GM12801 (cell line): Measurements from ENCODE around the gene ODR4.

Experiments
- TF ChIP-seq, protein P1 (sequence below): IDR thresholded peaks from one replicate; pipeline ENCODE4 v1.5.1; 2011; ENCODE audit warnings: control low read depth; ENCODE audit not compliant: insufficient read length; ENCODE audit errors: extremely low read depth

ODR4 gene

DNA sequence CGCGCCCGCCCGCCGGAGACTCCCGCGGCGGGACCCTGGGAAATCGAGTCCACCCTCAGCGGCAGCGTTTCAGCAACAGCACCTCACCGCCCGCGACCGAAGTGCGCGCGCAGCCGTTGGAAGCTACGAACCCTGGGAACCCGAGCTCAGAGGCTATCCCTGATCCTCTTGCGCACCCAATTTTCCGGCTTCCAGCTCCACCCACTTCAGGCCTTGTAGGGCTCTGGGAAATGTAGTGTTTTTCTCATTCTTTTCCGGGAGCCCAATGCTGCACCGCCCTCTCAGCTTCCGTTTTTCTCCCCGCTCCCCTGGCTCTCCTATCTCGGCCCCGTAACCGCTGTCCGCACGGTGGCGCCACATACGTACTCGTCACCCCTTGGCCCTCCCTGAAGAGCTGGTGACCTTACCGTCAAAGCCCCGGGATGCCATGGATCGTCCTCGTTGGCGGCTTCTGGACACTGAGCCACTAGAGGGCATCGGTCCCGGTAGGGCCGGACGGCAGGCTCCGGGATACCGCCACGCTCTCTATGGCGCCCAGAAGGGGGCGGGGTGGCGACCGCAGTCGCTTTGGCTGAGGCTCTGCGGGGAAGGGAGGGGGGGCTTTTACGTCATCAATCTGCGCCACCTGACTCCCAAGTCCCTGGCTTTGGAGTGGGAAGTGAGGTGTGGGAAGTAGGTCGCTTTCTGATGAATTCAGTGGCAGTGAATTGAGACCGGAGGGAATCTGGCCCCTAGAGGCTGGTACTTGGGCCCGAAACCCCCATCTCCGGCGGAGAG, at the start of gene ODR4, which contains the start of gene TPR:
Gene ODR4, plus strand, starts transcription at position 687 of the 777 bp plus-strand sequence. CDS start 3,948 bp downstream, outside the sequence.
Gene TPR, minus strand, starts transcription at position 102 of the 777 bp plus-strand sequence. CDS start 225 bp downstream, outside the sequence.
- TF ChIP-seq, protein P1, sequence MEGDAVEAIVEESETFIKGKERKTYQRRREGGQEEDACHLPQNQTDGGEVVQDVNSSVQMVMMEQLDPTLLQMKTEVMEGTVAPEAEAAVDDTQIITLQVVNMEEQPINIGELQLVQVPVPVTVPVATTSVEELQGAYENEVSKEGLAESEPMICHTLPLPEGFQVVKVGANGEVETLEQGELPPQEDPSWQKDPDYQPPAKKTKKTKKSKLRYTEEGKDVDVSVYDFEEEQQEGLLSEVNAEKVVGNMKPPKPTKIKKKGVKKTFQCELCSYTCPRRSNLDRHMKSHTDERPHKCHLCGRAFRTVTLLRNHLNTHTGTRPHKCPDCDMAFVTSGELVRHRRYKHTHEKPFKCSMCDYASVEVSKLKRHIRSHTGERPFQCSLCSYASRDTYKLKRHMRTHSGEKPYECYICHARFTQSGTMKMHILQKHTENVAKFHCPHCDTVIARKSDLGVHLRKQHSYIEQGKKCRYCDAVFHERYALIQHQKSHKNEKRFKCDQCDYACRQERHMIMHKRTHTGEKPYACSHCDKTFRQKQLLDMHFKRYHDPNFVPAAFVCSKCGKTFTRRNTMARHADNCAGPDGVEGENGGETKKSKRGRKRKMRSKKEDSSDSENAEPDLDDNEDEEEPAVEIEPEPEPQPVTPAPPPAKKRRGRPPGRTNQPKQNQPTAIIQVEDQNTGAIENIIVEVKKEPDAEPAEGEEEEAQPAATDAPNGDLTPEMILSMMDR, result no peak

DNA sequence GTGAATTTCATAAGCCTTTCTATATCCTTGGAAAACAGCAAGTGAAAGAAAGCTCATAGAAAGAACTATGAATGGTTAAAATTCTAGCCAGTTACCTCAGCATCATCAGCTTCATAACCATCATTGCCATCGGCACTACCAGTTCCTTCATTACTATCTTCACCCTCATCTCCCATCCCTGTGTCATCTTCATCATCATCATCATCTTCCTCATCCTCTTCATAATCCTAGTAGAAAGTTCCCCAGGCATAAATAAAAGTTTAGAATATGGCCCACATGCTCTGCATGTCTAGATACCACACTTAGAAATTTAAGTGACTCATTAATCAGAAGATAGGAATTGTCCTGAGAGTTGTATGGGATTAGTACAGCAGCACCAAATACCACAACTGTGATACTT, 49.6 kb upstream of the ODR4 start:
- TF ChIP-seq, protein P1, result no peak

DNA sequence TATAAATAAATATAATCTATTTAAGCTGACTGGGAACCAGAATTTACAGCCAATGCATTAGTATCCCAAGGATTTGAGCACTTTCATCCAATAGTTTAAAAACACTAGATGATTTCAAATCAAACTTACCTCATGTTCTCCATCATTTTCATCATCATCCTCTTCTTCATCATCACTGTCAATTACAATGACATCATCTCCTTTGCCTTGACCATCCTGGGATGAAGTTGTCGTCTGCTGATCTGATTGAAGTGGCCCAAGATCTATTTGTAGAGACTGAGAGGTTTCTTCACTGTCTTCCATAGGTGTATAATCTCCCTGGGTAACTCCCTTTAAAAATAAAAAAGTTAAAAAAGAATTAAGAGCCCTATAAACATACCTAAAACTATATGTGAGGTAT, 48.3 kb upstream of the ODR4 start:
- TF ChIP-seq, protein P1, result no peak

DNA sequence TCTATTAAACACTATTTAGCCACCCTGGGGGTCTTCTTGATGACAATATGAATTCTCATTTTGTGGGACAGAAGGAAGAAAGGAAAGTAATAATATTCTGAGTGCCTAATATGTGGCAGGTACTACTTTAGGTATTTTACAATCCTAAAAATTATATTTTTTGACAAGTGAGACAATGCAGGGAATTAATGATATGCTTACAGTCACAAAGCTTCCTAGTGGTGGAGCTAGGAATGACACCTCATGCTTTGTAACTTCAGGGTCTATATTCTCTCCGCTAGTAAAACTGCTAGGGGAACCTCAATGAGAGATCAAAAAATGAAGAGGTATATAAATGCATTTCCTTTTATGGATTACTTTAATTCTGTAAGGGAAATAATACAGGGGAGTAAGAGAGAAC, 44.9 kb upstream of the ODR4 start:
- TF ChIP-seq, protein P1, result no peak

DNA sequence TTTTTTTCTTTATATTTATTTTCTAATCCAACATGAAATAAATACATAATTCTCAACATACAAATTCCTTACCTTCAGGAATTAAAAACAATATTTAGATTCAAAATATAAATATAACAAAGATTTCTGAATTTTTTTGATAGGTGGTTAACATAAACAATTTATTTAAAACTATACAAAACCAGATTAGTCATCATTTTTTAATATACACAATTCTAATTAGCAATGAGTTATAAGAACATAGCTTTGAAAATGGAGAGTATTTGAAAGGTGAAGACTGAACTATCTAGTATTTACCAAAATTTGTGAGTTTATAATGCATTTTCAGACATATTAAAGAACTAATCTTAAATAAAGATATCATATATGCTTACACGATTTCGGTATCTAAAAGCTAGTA, 38.1 kb upstream of the ODR4 start:
- TF ChIP-seq, protein P1, result no peak

DNA sequence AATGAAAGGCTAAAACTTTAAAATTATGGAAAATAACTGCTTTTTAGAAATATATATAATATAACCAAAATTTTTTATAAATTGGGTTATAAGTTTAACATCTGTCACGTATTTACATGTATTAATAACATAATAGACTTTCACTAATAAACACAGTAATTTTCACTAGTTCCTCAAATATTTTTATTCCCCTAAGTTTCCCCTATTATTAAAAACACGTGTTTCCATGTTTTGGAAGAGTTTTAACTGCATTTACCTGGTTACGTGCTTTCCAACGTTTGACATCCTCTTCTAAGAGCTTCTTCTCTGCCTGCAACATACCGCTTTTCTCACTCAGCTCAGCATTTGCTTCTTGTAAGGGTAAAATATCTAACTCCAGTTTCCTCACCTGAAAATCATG, 34.9 kb upstream of the ODR4 start:
- TF ChIP-seq, protein P1, result no peak

DNA sequence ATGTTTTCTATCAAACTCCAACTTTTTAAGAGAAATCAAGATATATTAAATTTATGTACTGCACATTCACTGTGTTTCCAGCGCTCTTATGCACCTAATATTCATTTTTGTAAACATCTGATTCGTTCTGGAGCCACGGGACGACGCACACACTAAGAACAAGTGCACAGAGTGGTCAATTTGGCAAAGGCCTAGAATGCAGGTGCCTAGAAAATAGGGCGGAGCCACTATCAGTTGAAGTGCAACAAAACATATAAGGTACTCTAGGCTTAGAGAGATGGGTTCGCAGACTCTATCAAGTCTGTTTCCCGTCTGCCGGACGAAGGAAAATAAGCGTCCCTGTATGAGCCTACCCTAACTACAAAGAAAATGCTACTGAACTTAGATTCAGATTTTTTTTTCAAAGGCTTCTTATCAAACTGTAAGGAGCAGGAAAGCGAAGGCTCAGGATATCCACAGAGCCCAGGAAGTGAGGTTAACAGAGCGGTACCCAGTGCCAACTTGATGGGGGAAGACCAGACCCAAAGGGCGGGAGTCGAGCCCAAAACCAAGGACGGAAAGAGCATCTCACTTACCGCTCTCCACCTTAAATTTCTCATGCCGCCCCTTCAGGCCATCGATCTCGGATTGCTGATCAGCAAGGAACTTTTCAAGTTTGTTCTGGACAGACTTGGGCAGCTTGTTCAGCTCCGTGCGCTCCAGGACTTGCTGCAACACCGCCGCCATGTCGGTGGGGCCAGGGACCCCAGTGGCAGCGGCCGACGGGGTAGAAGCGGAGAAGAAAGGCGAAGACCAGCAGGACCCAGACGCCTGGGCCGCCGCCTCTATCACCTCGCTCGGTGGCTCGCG, 1.1 kb upstream of the ODR4 start:
- TF ChIP-seq, protein P1, result no peak
